ENCODE data around the gene MAGEH1. TPM values are rescaled to one million over a fixed set of nuclear protein-coding genes. Genes with fewer than 3 reads are reported as not detected.
A peak's percentile ranks its signal among the peaks of the same experiment; 100 is the strongest.
"Not testable (repeated sequence)": the region's sequence is repeated elsewhere in the genome, so short reads cannot be mapped to it uniquely, and the experiment has no call there.

The MAGEH1 gene
- polyA plus RNA-seq, 3 donors: 2.7 to 9.8 (median 7.8) TPM

DNA sequence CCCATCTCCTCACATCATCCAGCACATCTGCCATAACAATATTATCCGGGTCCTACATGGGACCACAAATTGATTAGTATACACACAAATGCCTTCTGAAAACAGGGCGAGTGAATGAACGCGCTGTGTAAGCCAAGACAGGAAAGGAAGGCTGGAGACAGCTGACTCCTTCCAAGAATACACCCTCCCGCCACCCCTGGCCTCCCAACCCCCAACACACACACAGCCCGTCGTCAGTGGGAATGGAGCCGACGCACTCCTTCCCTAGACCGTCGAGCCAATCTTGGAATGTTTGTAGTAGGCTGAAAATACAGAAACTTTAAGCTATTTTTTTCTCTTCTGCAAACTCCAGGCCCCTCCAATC lies 319 bp upstream of the MAGEH1 start:
- intact Hi-C loops (cut with micrococcal nuclease): no loop called here
- peaks cover 0 to 15% (median 9%) of the 10 kb centered on the region in 3 donors for H3K27me3 Mint-ChIP-seq (ENCODE audit: low read depth in 3 of 3)
- WGBS (ENCODE audit: insufficient coverage): no CpG with 5 or more reads among the region's 11 CpGs

DNA sequence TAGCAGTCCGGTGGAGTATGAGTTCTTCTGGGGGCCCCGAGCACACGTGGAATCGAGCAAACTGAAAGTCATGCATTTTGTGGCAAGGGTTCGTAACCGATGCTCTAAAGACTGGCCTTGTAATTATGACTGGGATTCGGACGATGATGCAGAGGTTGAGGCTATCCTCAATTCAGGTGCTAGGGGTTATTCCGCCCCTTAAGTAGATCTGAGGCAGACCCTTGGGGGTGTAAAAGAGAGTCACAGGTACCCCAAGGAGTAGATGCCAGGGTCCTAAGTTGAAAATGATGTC lies 852 bp downstream of the MAGEH1 start:
- Histone ChIP-seq H3K36me3 (replicated peaks in 1 of 2; ENCODE audit: control insufficient read depth in 1 of 2, insufficient read depth in 2 of 2, low read length in 2 of 2) (no peaks in the 10 kb centered on the region), H3K9me3 (replicated peaks in 1 of 2; ENCODE audit: control insufficient read depth in 1 of 2, insufficient read depth in 1 of 2, low read length in 2 of 2) (no peaks in the 10 kb centered on the region), H2AFZ (ENCODE audit: insufficient read depth, low read depth, low read length, poor library complexity, severe bottlenecking) (peak overlapping the region; percentile 81), H3K27me3 (ENCODE audit: control insufficient read depth in 2 of 2, insufficient read depth in 2 of 2, low read length in 2 of 2) (no peaks in the 10 kb centered on the region), H4K20me1 (ENCODE audit: insufficient read depth, low read length) (no peaks in the 10 kb centered on the region), H3K4me3 (replicated peaks in 1 of 3; ENCODE audit: low read depth in 2 of 3, low read length in 3 of 3) (peak overlapping the region; percentile 25 to 73 (median 52)), H3K9ac (ENCODE audit: insufficient read depth, low read length, poor library complexity, severe bottlenecking) (peak overlapping the region; percentile 48), H3K79me2 (ENCODE audit: insufficient read depth, low read length) (no peaks in the 10 kb centered on the region), H3K27ac (ENCODE audit: low read depth in 1 of 2, low read length in 2 of 2) (no peak overlapping the region), H3K4me2 (replicated peaks; ENCODE audit: extremely low read depth, low read length, poor library complexity, severe bottlenecking) (peak overlapping the region; percentile 82), H3K4me1 (ENCODE audit: control insufficient read depth in 1 of 2, insufficient read depth in 2 of 2, low read length in 2 of 2) (peaks cover 8 to 19% of the 10 kb centered on the region in 2 donors)
- Mint-ChIP-seq H3K4me1 (peaks cover 16% of the 10 kb centered on the region), H3K27me3 (ENCODE audit: low read depth in 3 of 3) (peaks cover 0 to 10% (median 8%) of the 10 kb centered on the region in 3 donors), H3K9me3 (peaks cover 0 to 6% (median 0%) of the 10 kb centered on the region in 7 donors), H3K36me3 (no peaks in the 10 kb centered on the region), H3K27ac (peak overlapping the region in 2 of 7 donors; percentile 50 to 66), H3K4me3 (peak overlapping the region; percentile 88 to 93)
- intact Hi-C loops (cut with micrococcal nuclease): no loop called here
- DNase-seq: no peak
- TF ChIP-seq CTCF (IDR thresholded peaks at IDR 0.05): no peak
- WGBS (ENCODE audit: insufficient coverage): 0% methylated on average over 4 of the region's 9 CpGs

More for the DNA sequence above, 319 bp upstream of the MAGEH1 start:
- H3K9ac ChIP-seq (ENCODE audit: insufficient read depth, low read length, poor library complexity, severe bottlenecking): peak overlapping the region; percentile 48
- no peaks in the 10 kb centered on the region for H3K9me3 ChIP-seq (replicated peaks in 1 of 2; ENCODE audit: control insufficient read depth in 1 of 2, insufficient read depth in 1 of 2, low read length in 2 of 2)
- H3K4me2 ChIP-seq (replicated peaks; ENCODE audit: extremely low read depth, low read length, poor library complexity, severe bottlenecking): peak overlapping the region; percentile 82
- no peak for TF ChIP-seq CTCF (IDR thresholded peaks at IDR 0.05)
- Mint-ChIP-seq H3K4me1 (peaks cover 16% of the 10 kb centered on the region), H3K27ac (peak overlapping the region in 6 of 7 donors; percentile 11 to 84 (median 77)), H3K9me3 (peaks cover 0 to 6% (median 0%) of the 10 kb centered on the region in 7 donors), H3K4me3 (peak overlapping the region; percentile 88 to 93), H3K36me3 (no peaks in the 10 kb centered on the region)
- H3K27me3 ChIP-seq (ENCODE audit: control insufficient read depth in 2 of 2, insufficient read depth in 2 of 2, low read length in 2 of 2): no peaks in the 10 kb centered on the region
- no peak for DNase-seq
- no peaks in the 10 kb centered on the region for H3K79me2 ChIP-seq (ENCODE audit: insufficient read depth, low read length)
- H2AFZ ChIP-seq (ENCODE audit: insufficient read depth, low read depth, low read length, poor library complexity, severe bottlenecking): peak overlapping the region; percentile 81
- H3K36me3 ChIP-seq (replicated peaks in 1 of 2; ENCODE audit: control insufficient read depth in 1 of 2, insufficient read depth in 2 of 2, low read length in 2 of 2): no peaks in the 10 kb centered on the region
- H3K27ac ChIP-seq (ENCODE audit: low read depth in 1 of 2, low read length in 2 of 2): peak overlapping the region; percentile 20 to 47
- H3K4me3 ChIP-seq (replicated peaks in 1 of 3; ENCODE audit: low read depth in 2 of 3, low read length in 3 of 3): peak overlapping the region; percentile 25 to 73 (median 52)
- no peaks in the 10 kb centered on the region for H4K20me1 ChIP-seq (ENCODE audit: insufficient read depth, low read length)
- peaks cover 8 to 19% of the 10 kb centered on the region in 2 donors for H3K4me1 ChIP-seq (ENCODE audit: control insufficient read depth in 1 of 2, insufficient read depth in 2 of 2, low read length in 2 of 2)

- H3K27me3 ChIP-seq (ENCODE audit: control insufficient read depth in 2 of 2, insufficient read depth in 2 of 2, low read length in 2 of 2); H3K27ac ChIP-seq (ENCODE audit: low read depth in 1 of 2, low read length in 2 of 2); H4K20me1 ChIP-seq (ENCODE audit: insufficient read depth, low read length); DNase-seq; H3K27ac Mint-ChIP-seq; intact Hi-C loops (cut with micrococcal nuclease); H3K4me2 ChIP-seq (replicated peaks; ENCODE audit: extremely low read depth, low read length, poor library complexity, severe bottlenecking); H3K36me3 ChIP-seq (replicated peaks in 1 of 2; ENCODE audit: control insufficient read depth in 1 of 2, insufficient read depth in 2 of 2, low read length in 2 of 2); H3K9me3 Mint-ChIP-seq; H3K4me3 ChIP-seq (replicated peaks in 1 of 3; ENCODE audit: low read depth in 2 of 3, low read length in 3 of 3); H3K9ac ChIP-seq (ENCODE audit: insufficient read depth, low read length, poor library complexity, severe bottlenecking); H3K4me3 Mint-ChIP-seq; H2AFZ ChIP-seq (ENCODE audit: insufficient read depth, low read depth, low read length, poor library complexity, severe bottlenecking); H3K36me3 Mint-ChIP-seq; H3K9me3 ChIP-seq (replicated peaks in 1 of 2; ENCODE audit: control insufficient read depth in 1 of 2, insufficient read depth in 1 of 2, low read length in 2 of 2); H3K79me2 ChIP-seq (ENCODE audit: insufficient read depth, low read length); H3K27me3 Mint-ChIP-seq (ENCODE audit: low read depth in 3 of 3): not testable (repeated sequence)
- H3K4me1 Mint-ChIP-seq: peaks cover 16% of the 10 kb centered on the region
- peaks cover 8 to 19% of the 10 kb centered on the region in 2 donors for H3K4me1 ChIP-seq (ENCODE audit: control insufficient read depth in 1 of 2, insufficient read depth in 2 of 2, low read length in 2 of 2)
- WGBS (ENCODE audit: insufficient coverage): no CpG with 5 or more reads among the region's 6 CpGs
Measured at GRCh38 chrX:55455708-55456107, 3.8 kb downstream of the MAGEH1 start.
